Natural killer cell (primary cell): ENCODE data around the gene ARRB1. TPM values are rescaled to one million over a fixed set of nuclear protein-coding genes. Genes with fewer than 3 reads are reported as not detected.

Source experiments
- ATAC-seq, 3 donors: fragments of 150-1000 bp in 2 of 3; fragments of 200-7000 bp in 1 of 3; cut with Tn5 transposase; 1 replicate in 1 of 3; 2 replicates in 2 of 3; pipeline ENCODE4 v1.10.0; 2021; ENCODE audit warnings: mild to moderate bottlenecking in 2 of 3, moderate library complexity in 2 of 3
- DNase-seq, 2 donors: peaks; one replicate each; pipeline versions ENCODE4 v3.0.0 to v3.0.0-alpha.2; 2013 to 2021; ENCODE audit warnings: mixed read lengths in 1 of 2
- H3K27ac ChIP-seq: one replicate; pipeline ENCODE4 v1.5.1; 2013; ENCODE audit warnings: mild to moderate bottlenecking, low read length
- H3K27me3 ChIP-seq: one replicate; pipeline ENCODE4 v1.6.1; 2013; ENCODE audit warnings: low read length; ENCODE audit not compliant: control insufficient read depth, insufficient read depth
- H3K36me3 ChIP-seq: one replicate; pipeline ENCODE4 v1.6.1; 2013; ENCODE audit warnings: low read length; ENCODE audit not compliant: control insufficient read depth, insufficient read depth
- H3K4me1 ChIP-seq: one replicate; pipeline ENCODE4 v1.6.1; 2013; ENCODE audit warnings: low read length; ENCODE audit not compliant: control insufficient read depth, insufficient read depth
- H3K4me3 ChIP-seq: one replicate; pipeline ENCODE4 v1.5.1; 2013; ENCODE audit warnings: low read length
- H3K9me3 ChIP-seq: one replicate; pipeline ENCODE4 v1.6.1; 2013; ENCODE audit warnings: low read length; ENCODE audit not compliant: control insufficient read depth, insufficient read depth
- H3K27ac Mint-ChIP-seq, 2 donors: one replicate each; pipeline ENCODE4 v1.8.0; 2022; ENCODE audit warnings: mild to moderate bottlenecking in 2 of 2, mixed read lengths in 2 of 2, moderate library complexity in 1 of 2
- H3K27me3 Mint-ChIP-seq, 2 donors: one replicate each; pipeline ENCODE4 v1.8.0; 2022; ENCODE audit warnings: low read depth in 2 of 2, mixed read lengths in 2 of 2
- H3K36me3 Mint-ChIP-seq: one replicate; pipeline ENCODE4 v1.8.0; 2022; ENCODE audit warnings: mixed read lengths
- H3K4me1 Mint-ChIP-seq, 2 donors: one replicate each; pipeline ENCODE4 v1.8.0; 2022; ENCODE audit warnings: mixed read lengths in 2 of 2
- H3K4me3 Mint-ChIP-seq: one replicate; pipeline ENCODE4 v1.8.0; 2022; ENCODE audit warnings: mild to moderate bottlenecking, moderate library complexity, mixed read lengths
- H3K9me3 Mint-ChIP-seq, 2 donors: one replicate each; pipeline ENCODE4 v1.8.0; 2022; ENCODE audit warnings: mixed read lengths in 2 of 2
- WGBS: methylation state at CpG from one replicate; pipeline ENCODE4 v1.1.7; 2013; ENCODE audit warnings: missing lambda C conversion rate; ENCODE audit not compliant: insufficient coverage; 5-methylcytosine and 5-hydroxymethylcytosine counted together
- intact Hi-C: fragments of 100-400 bp; cut with micrococcal nuclease; formaldehyde crosslinking; loops from one replicate; pipeline ENCODE4 v1.14.2; 2022
- total RNA-seq, 4 donors: library from RNA; stranded (reverse); fragments of 120-200 nt in 1 of 4; gene quantifications; one replicate each; pipeline versions ENCODE4 v1.2.3 to v1.2.4, GENCODE V29; 2013 to 2022
- TF ChIP-seq, protein P1 (sequence below): fragments of 200-600 bp; IDR thresholded peaks from one replicate; pipeline ENCODE4 v1.8.0; 2022; ENCODE audit warnings: antibody characterized with exemption

The ARRB1 gene
- total RNA-seq, 3 donors from 2014 or later (not counting 1 experiment from before 2014, with no cell fraction given) = 128 to 200 (median 174) TPM

DNA sequence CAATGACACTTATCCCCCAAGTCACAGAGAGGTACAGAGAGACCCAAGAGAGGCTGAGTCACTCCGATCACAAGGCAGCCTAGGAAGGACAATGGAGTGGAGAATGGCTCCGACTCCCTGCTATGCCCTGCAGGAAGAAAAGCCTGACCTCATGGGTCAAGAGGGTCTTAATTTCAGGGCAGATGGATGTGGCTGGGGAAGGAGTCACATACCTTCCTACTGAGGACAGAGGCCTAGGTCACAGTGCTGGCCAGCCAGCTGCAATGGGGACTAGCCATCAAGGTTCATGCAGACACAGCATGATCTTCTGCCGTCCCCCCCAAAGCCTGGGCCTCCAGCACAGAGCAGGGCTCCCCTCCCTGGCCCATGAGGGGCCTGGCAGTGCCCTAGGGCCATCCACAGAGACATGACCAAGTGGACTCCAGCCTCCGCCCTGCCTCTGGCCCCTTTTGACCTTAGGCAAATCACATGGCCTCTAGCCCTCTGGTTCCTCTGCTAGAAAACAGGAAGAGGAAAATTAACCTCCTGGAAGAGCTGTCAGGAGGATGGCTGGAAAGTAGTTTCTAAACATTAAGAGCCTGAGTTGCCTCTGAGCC, 1.8 kb downstream of the ARRB1 start:
- Histone ChIP-seq H3K4me1 (peaks cover 77% of the 10 kb centered on the region), H3K36me3 (no peaks in the 10 kb centered on the region), H3K27ac (peak overlapping the region; percentile 64), H3K9me3 (no peaks in the 10 kb centered on the region), H3K4me3 (peak overlapping the region; percentile 61), H3K27me3 (no peaks in the 10 kb centered on the region)
- ATAC-seq (no peak), DNase-seq (no peak)
- Mint-ChIP-seq H3K4me3 (peak overlapping the region; percentile 97), H3K36me3 (no peaks in the 10 kb centered on the region), H3K27ac (peak overlapping the region; percentile 92 to 94), H3K9me3 (no peaks in the 10 kb centered on the region), H3K4me1 (peaks cover 70 to 89% of the 10 kb centered on the region in 2 donors), H3K27me3 (no peaks in the 10 kb centered on the region)
- TF ChIP-seq, protein P1, sequence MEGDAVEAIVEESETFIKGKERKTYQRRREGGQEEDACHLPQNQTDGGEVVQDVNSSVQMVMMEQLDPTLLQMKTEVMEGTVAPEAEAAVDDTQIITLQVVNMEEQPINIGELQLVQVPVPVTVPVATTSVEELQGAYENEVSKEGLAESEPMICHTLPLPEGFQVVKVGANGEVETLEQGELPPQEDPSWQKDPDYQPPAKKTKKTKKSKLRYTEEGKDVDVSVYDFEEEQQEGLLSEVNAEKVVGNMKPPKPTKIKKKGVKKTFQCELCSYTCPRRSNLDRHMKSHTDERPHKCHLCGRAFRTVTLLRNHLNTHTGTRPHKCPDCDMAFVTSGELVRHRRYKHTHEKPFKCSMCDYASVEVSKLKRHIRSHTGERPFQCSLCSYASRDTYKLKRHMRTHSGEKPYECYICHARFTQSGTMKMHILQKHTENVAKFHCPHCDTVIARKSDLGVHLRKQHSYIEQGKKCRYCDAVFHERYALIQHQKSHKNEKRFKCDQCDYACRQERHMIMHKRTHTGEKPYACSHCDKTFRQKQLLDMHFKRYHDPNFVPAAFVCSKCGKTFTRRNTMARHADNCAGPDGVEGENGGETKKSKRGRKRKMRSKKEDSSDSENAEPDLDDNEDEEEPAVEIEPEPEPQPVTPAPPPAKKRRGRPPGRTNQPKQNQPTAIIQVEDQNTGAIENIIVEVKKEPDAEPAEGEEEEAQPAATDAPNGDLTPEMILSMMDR = no peak
- intact Hi-C loops = no loop called here
- 78% methylated on average over 4 of the region's 4 CpGs for WGBS

DNA sequence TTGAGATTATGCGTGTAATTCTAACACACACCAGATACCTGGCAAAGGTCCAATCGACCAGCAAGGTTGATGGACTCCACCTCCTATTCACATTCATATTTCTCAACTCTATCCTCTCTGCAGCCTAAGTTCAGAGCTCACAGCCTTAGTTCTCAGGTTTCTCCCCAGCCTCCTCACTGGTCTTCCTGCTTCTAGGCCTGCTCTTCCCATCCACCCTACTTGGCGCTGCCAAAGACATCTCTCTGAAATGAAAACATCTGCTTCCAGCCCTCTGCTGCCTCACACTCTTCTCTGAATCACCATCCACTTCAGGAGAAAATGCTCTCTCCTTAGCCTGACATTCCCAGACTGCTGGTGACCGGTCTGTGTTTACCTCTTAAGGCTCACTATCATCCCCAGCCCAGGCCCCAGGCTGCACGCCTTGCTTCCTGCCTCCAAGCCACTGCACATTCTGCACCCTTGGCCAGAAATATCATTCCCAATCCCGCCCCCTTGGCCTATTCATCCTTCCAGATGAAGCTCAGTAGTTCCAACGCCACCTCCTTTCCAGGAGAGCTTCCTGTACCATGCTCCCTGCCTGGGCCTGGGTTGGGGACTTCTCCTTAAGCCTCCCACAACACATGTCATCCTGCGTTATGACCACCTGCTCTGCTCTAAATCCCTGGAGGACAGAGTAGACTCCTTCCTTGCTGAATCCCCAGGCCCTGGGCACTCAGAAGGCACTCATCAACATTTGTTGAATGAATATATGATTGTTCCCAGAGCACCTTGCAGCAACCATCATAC, 3.5 kb downstream of the ARRB1 start:
- Mint-ChIP-seq H3K9me3 (no peaks in the 10 kb centered on the region), H3K27me3 (no peaks in the 10 kb centered on the region), H3K4me3 (peak overlapping the region; percentile 97), H3K27ac (peak overlapping the region; percentile 92 to 94), H3K4me1 (peaks cover 79 to 96% of the 10 kb centered on the region in 2 donors), H3K36me3 (no peaks in the 10 kb centered on the region)
- no peaks in the 10 kb centered on the region for H3K9me3 ChIP-seq
- no peak overlapping the region for H3K4me3 ChIP-seq
- TF ChIP-seq, protein P1 = no peak
- no peak for ATAC-seq
- intact Hi-C loops = no loop called here
- peak in 1 of 2 donors; percentile 48 for DNase-seq
- 68% methylated on average over 8 of the region's 8 CpGs for WGBS
- H3K27ac ChIP-seq = peak overlapping the region; percentile 23
- H3K27me3 ChIP-seq = no peaks in the 10 kb centered on the region
- H3K4me1 ChIP-seq = peaks cover 88% of the 10 kb centered on the region
- no peaks in the 10 kb centered on the region for H3K36me3 ChIP-seq

DNA sequence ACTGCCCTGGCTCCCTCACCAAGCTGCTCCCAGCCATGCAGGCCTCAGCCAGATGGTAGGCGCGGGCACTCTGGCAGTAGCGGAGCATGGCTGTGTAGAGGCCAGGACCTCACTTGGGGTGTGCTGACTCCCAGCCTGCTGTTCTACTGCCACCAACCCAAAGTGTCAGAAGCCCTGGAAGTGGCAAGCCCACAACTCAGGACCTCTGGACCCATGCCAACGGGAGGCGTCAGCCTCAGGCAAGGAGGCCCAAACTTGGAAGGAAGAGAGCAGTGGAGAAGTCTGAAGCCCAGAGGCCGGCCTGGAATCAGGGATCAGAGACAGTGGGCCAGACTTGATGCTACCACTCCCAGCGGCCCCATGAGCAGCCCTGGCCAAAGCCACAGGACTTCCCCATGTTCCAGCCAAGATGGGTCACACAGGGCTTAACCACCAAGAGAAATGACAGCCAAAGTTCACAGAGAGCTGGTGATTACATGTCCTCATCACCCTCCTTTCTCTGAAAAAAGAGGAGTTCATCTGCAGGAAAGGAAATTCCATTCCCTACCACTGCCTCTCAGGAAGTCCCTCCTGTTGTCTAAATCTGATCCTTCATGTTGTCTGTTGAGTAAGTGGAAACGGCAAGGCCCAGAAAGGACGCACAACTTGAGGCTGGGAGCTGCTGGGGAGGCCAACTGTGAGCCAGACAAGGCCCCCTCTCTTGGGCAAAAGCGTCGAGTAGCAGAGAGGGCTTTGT, 4.4 kb downstream of the ARRB1 start:
- intact Hi-C loops = no loop called here

More for the DNA sequence above, 4.4 kb downstream of the ARRB1 start:
- DNase-seq = no peak
- Histone ChIP-seq H3K4me1 (peaks cover 90% of the 10 kb centered on the region), H3K9me3 (no peaks in the 10 kb centered on the region), H3K27me3 (no peaks in the 10 kb centered on the region), H3K36me3 (no peaks in the 10 kb centered on the region), H3K27ac (peak overlapping the region; percentile 5), H3K4me3 (no peak overlapping the region)
- Mint-ChIP-seq H3K4me3 (peak overlapping the region; percentile 33), H3K36me3 (no peaks in the 10 kb centered on the region), H3K9me3 (no peaks in the 10 kb centered on the region), H3K4me1 (peaks cover 79 to 96% of the 10 kb centered on the region in 2 donors), H3K27ac (peak overlapping the region; percentile 92 to 94), H3K27me3 (no peaks in the 10 kb centered on the region)
- no peak for ATAC-seq
- 68% methylated on average over 11 of the region's 11 CpGs for WGBS
- TF ChIP-seq, protein P1 = no peak
